Measurements from ENCODE around the gene SFXN5.

- TF ChIP-seq EZH2 (IDR thresholded peaks at IDR 0.05; ENCODE audit: low read depth) (no peak), CTCF (conservative IDR thresholded peaks at IDR 0.05) (no peak)
Observed at GRCh38 chr2:73020657-73021370, 50.7 kb downstream of the SFXN5 start.

All from PC-9 (cell line).